ENCODE measurements around the gene OSBPL2. TPM values are rescaled to one million over a fixed set of nuclear protein-coding genes. Genes with fewer than 3 reads are reported as not detected.
A peak's percentile ranks its signal among the peaks of the same experiment; 100 is the strongest.

OSBPL2 gene
- total RNA-seq, 1 experiment from 2014 or later = 41.4 TPM

DNA sequence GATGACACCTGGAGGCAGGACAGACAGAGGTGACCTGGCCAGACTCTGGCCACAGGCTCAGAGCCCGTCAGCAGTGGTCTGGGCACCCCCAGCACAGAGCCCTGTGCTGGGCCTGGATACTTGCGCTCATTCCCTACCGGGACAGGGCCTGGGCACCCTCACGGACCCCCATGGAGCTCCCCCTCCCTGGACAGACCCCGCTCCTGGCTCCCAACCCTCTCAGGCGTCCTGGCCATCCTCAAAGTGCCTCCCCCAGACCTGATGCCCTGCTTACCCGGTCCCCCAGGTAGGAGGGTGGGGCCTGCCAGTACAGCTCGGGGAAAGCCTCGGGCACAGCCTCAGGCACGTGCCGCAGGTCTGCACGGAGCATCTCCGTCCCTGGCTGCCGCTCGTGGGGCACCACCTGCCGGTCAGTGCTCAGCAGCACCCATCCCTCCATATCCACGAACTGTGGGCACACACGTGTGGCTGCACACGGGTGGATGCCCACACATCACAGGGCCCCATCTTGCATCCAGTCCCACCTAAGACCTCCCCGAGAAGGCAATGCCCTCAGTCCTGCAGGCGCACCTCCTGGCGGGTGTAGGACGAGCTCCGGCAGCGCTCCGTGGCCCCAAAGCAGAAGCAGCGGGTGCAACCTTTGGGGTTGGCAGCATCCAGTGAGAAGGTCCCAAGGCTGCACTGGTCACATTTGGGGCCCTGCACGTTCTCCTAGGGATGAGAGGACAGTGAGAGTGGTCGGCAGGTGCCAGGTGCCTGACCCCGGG is 88.8 kb downstream of the OSBPL2 start:
- peaks cover 10% of the 10 kb centered on the region for H3K36me3 ChIP-seq (ENCODE audit: control insufficient read depth, insufficient read depth, low read length)
- ChIA-PET POLR2A (no interaction called here), CTCF (no interaction called here)
- intact Hi-C loops (cut with micrococcal nuclease; ENCODE audit: unreplicated experiment) (no loop called here), in situ Hi-C loops (cut with HindIII; ENCODE audit: low pct_unique_long_range_greater_than_20kb, low sequenced_read_pairs) (no loop called here)
- TF ChIP-seq SIN3A (IDR thresholded peaks at IDR 0.05; ENCODE audit: borderline replicate concordance, insufficient read depth, low read depth, low read length) (no peak), POLR2AphosphoS5 (IDR thresholded peaks at IDR 0.05; ENCODE audit: low read depth, low read length) (no peak), TCF7L2 (IDR thresholded peaks at IDR 0.05; ENCODE audit: low read depth, low read length) (no peak)
- TF ChIP-seq, protein P1, sequence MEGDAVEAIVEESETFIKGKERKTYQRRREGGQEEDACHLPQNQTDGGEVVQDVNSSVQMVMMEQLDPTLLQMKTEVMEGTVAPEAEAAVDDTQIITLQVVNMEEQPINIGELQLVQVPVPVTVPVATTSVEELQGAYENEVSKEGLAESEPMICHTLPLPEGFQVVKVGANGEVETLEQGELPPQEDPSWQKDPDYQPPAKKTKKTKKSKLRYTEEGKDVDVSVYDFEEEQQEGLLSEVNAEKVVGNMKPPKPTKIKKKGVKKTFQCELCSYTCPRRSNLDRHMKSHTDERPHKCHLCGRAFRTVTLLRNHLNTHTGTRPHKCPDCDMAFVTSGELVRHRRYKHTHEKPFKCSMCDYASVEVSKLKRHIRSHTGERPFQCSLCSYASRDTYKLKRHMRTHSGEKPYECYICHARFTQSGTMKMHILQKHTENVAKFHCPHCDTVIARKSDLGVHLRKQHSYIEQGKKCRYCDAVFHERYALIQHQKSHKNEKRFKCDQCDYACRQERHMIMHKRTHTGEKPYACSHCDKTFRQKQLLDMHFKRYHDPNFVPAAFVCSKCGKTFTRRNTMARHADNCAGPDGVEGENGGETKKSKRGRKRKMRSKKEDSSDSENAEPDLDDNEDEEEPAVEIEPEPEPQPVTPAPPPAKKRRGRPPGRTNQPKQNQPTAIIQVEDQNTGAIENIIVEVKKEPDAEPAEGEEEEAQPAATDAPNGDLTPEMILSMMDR (IDR thresholded peaks at IDR 0.05) = no peak
- TF ChIP-seq, protein P2, sequence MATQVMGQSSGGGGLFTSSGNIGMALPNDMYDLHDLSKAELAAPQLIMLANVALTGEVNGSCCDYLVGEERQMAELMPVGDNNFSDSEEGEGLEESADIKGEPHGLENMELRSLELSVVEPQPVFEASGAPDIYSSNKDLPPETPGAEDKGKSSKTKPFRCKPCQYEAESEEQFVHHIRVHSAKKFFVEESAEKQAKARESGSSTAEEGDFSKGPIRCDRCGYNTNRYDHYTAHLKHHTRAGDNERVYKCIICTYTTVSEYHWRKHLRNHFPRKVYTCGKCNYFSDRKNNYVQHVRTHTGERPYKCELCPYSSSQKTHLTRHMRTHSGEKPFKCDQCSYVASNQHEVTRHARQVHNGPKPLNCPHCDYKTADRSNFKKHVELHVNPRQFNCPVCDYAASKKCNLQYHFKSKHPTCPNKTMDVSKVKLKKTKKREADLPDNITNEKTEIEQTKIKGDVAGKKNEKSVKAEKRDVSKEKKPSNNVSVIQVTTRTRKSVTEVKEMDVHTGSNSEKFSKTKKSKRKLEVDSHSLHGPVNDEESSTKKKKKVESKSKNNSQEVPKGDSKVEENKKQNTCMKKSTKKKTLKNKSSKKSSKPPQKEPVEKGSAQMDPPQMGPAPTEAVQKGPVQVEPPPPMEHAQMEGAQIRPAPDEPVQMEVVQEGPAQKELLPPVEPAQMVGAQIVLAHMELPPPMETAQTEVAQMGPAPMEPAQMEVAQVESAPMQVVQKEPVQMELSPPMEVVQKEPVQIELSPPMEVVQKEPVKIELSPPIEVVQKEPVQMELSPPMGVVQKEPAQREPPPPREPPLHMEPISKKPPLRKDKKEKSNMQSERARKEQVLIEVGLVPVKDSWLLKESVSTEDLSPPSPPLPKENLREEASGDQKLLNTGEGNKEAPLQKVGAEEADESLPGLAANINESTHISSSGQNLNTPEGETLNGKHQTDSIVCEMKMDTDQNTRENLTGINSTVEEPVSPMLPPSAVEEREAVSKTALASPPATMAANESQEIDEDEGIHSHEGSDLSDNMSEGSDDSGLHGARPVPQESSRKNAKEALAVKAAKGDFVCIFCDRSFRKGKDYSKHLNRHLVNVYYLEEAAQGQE (IDR thresholded peaks at IDR 0.05; ENCODE audit: insufficient read depth in 1 of 2, low read depth in 2 of 2, low read length in 1 of 2) = no peak
- H3K27ac ChIP-seq (ENCODE audit: low read length) = no peak overlapping the region
- ATAC-seq (no peak), DNase-seq (ENCODE audit: low read depth, low spot score) (no peak)
- no peaks in the 10 kb centered on the region for H3K27me3 ChIP-seq (ENCODE audit: control insufficient read depth, insufficient read depth, low read length)
- no peaks in the 10 kb centered on the region for H3K9me3 ChIP-seq (ENCODE audit: control insufficient read depth, insufficient read depth, low read depth, low read length)
- H3K4me3 ChIP-seq (ENCODE audit: low read depth in 2 of 2, low read length in 2 of 2) = no peak overlapping the region
- TSS peak; percentile 37 for BruUV-seq (replicated peaks)
- H3K4me1 ChIP-seq (ENCODE audit: control insufficient read depth, insufficient read depth, low read length) = peaks cover 4% of the 10 kb centered on the region; the same call in 1 of the 2 replicates

DNA sequence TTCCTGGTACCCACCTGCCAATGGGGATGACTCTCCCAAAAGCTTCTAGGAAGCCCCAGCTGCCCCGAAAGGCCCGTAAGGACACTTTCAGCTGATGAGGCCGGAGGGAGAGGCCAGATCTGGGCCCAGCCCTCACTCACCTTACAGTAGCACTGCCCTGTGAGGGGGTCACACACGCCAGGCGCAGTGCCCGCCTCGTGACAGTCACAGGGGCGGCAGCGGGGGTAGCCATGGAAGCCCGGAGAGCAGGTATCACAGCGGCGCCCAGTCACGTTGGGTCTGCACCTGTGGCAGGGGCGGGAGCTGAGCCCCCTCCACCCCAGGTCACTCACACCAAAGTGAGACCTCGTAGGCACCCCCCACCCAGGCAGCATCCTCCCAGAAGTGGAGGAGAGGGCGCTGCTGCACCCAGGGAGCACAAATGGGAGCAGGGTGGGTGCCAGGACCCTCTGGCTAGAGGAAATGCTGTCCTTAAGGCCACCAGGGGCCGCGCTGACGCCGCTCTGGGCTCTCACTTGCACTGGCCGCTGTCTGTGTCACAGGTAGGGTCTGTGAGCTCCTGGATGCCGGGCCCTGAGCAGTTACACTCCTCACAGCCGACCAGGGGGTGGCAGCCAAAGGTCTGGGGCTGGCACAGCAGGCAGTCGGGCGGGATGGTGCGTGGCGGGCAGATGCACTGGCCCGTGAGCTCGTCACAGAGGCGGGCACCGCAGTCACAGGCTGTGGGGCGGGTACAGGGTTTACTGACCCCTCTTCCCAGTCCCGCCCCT is 89.6 kb downstream of the OSBPL2 start:
- CTCF ChIA-PET = no interaction called here
- ATAC-seq = no peak
- POLR2A ChIA-PET = no interaction called here

More for the DNA sequence above, 89.6 kb downstream of the OSBPL2 start:
- no peaks in the 10 kb centered on the region for H3K27me3 ChIP-seq (ENCODE audit: control insufficient read depth, insufficient read depth, low read length)
- H3K9me3 ChIP-seq (ENCODE audit: control insufficient read depth, insufficient read depth, low read depth, low read length) = no peaks in the 10 kb centered on the region
- intact Hi-C loops (cut with micrococcal nuclease; ENCODE audit: unreplicated experiment) = no loop called here
- peaks cover 12% of the 10 kb centered on the region for H3K36me3 ChIP-seq (ENCODE audit: control insufficient read depth, insufficient read depth, low read length)
- TF ChIP-seq, protein P2 (IDR thresholded peaks at IDR 0.05; ENCODE audit: insufficient read depth in 1 of 2, low read depth in 2 of 2, low read length in 1 of 2) = peak in 1 of 2 experiments; percentile 9; a peak in 1 of 4 replicates
- TF ChIP-seq TCF7L2 (IDR thresholded peaks at IDR 0.05; ENCODE audit: low read depth, low read length) = no peak
- TF ChIP-seq POLR2AphosphoS5 (IDR thresholded peaks at IDR 0.05; ENCODE audit: low read depth, low read length) = no peak
- TF ChIP-seq, protein P1 (IDR thresholded peaks at IDR 0.05) = no peak; the same call in 1 of the 2 replicates
- TF ChIP-seq SIN3A (IDR thresholded peaks at IDR 0.05; ENCODE audit: borderline replicate concordance, insufficient read depth, low read depth, low read length) = no peak
- no TSS peak for BruUV-seq (replicated peaks)
- peaks cover 4% of the 10 kb centered on the region; the same call in 1 of the 2 replicates for H3K4me1 ChIP-seq (ENCODE audit: control insufficient read depth, insufficient read depth, low read length)
- DNase-seq (ENCODE audit: low read depth, low spot score) = no peak
- no peak overlapping the region for H3K27ac ChIP-seq (ENCODE audit: low read length)
- in situ Hi-C loops (cut with HindIII; ENCODE audit: low pct_unique_long_range_greater_than_20kb, low sequenced_read_pairs) = no loop called here
- H3K4me3 ChIP-seq (ENCODE audit: low read depth in 2 of 2, low read length in 2 of 2) = no peak overlapping the region
